DND-41 (cell line): Measurements from ENCODE around the gene PARVB.

Experiments used
- ATAC-seq: fragments of 200-7000 bp; cut with Tn5 transposase; 3 replicates; pipeline ENCODE4 v1.9.1; 2021; ENCODE audit warnings: low read depth; ENCODE audit not compliant: insufficient read depth
- DNase-seq: peaks from one replicate; pipeline ENCODE4 v3.0.0-alpha.2; 2020
- H2AFZ ChIP-seq: 2 replicates; pipeline ENCODE4 v1.6.0; 2012; ENCODE audit warnings: low read depth, low read length
- H3K27ac ChIP-seq: 2 replicates; pipeline ENCODE4 v1.5.1; 2012; ENCODE audit warnings: low read length, inconsistent platforms
- H3K27me3 ChIP-seq: fragments of 200-600 bp; sonication (generic); 2 replicates; pipeline ENCODE4 v1.6.0; 2012; ENCODE audit warnings: low read length, mild to moderate bottlenecking, inconsistent platforms; ENCODE audit not compliant: insufficient read depth, poor library complexity
- H3K36me3 ChIP-seq: 2 replicates; pipeline ENCODE4 v1.5.1; 2012; ENCODE audit warnings: low read length, inconsistent platforms; ENCODE audit not compliant: insufficient read depth
- H3K4me1 ChIP-seq: 2 replicates; pipeline ENCODE4 v1.5.1; 2012; ENCODE audit warnings: mild to moderate bottlenecking, low read length; ENCODE audit not compliant: insufficient read depth
- H3K4me2 ChIP-seq: 2 replicates; pipeline ENCODE4 v1.6.0; 2012; ENCODE audit warnings: mild to moderate bottlenecking, moderate library complexity, low read length, inconsistent platforms; ENCODE audit not compliant: insufficient read depth
- H3K4me3 ChIP-seq, 2 experiments: fragments of 200-600 bp in 1 of 2; shearing (Covaris generic) in 1 of 2; 2 replicates each; pipeline ENCODE4 v1.5.1; 2012 to 2016; ENCODE audit warnings: inconsistent platforms in 2 of 2, low read length in 2 of 2, mild to moderate bottlenecking in 2 of 2, low read depth in 1 of 2, moderate library complexity in 1 of 2
- H3K79me2 ChIP-seq: 2 replicates; pipeline ENCODE4 v1.6.0; 2012; ENCODE audit warnings: low read length, inconsistent platforms; ENCODE audit not compliant: insufficient read depth
- H3K9ac ChIP-seq: 2 replicates; pipeline ENCODE4 v1.6.0; 2012; ENCODE audit warnings: low read depth, mild to moderate bottlenecking, inconsistent platforms, low read length, moderate library complexity
- H3K9me3 ChIP-seq: 2 replicates; pipeline ENCODE4 v1.5.1; 2012; ENCODE audit warnings: low read length, moderate library complexity, mild to moderate bottlenecking, inconsistent platforms; ENCODE audit not compliant: insufficient read depth, severe bottlenecking
- H4K20me1 ChIP-seq: 2 replicates; pipeline ENCODE4 v1.6.0; 2012; ENCODE audit warnings: low read length; ENCODE audit not compliant: insufficient read depth
- CTCF ChIP-seq: IDR thresholded peaks from 2 replicates; pipeline ENCODE4 v1.5.1; 2012; ENCODE audit warnings: borderline replicate concordance, low read length, moderate library complexity, mild to moderate bottlenecking; ENCODE audit not compliant: poor library complexity, severe bottlenecking; ENCODE audit errors: extremely low read depth
- EZH2 ChIP-seq: IDR thresholded peaks from 3 replicates; pipeline ENCODE4 v1.6.1; 2012; ENCODE audit warnings: borderline replicate concordance, low read depth, mild to moderate bottlenecking, moderate library complexity, low read length, inconsistent platforms; ENCODE audit not compliant: severe bottlenecking

PARVB gene

DNA sequence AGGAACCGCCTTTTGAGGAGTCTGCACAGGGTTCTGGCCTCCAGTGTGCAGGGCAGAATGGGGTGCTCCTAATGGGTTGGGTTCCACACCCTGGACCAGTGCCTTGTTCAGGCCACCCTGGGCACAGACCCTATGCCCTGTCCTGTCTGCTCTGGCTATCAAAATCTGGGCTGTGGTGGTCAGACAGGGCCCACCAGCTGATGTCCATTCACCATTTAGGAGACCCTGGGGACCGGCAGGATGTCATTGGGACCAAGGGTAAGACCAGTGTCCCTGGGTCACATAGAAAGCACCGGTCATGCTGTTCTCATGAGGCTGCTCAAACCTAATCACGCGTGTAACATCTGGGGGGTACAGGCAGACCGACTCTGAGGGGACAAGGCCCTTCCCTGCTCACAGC, 194.0 kb downstream of the PARVB start:
- Histone ChIP-seq H3K4me1 (no peaks in the 10 kb centered on the region), H3K36me3 (no peaks in the 10 kb centered on the region), H4K20me1 (no peaks in the 10 kb centered on the region), H3K4me3 (no peak overlapping the region), H3K79me2 (no peaks in the 10 kb centered on the region), H2AFZ (no peak overlapping the region), H3K9me3 (peaks cover 1% of the 10 kb centered on the region), H3K27ac (no peak overlapping the region), H3K27me3 (no peaks in the 10 kb centered on the region), H3K4me2 (no peak overlapping the region), H3K9ac (no peak overlapping the region)
- TF ChIP-seq EZH2 = no peak
- TF ChIP-seq CTCF = no peak
- no peak for DNase-seq
- ATAC-seq = no peak

GRCh38 chr22:44219101-44219870, 195.2 kb downstream of the PARVB start:
- no peak for TF ChIP-seq EZH2
- no peak for DNase-seq
- Histone ChIP-seq H3K27me3 (no peaks in the 10 kb centered on the region), H3K27ac (no peak overlapping the region), H3K4me2 (no peak overlapping the region), H3K79me2 (no peaks in the 10 kb centered on the region), H3K4me3 (no peak overlapping the region), H2AFZ (no peak overlapping the region), H3K9ac (no peak overlapping the region), H3K4me1 (no peaks in the 10 kb centered on the region), H3K9me3 (no peaks in the 10 kb centered on the region), H4K20me1 (no peaks in the 10 kb centered on the region), H3K36me3 (no peaks in the 10 kb centered on the region)
- ATAC-seq = no peak

GRCh38 chr22:44220727-44221680, 196.9 kb downstream of the PARVB start:
- H3K27ac ChIP-seq = no peak overlapping the region
- no peaks in the 10 kb centered on the region for H3K27me3 ChIP-seq
- H3K4me1 ChIP-seq = no peaks in the 10 kb centered on the region
- H3K9ac ChIP-seq = no peak overlapping the region
- H3K4me3 ChIP-seq = no peak overlapping the region
- H2AFZ ChIP-seq = no peak overlapping the region
- DNase-seq (no peak), ATAC-seq (no peak)
- H3K4me2 ChIP-seq = no peak overlapping the region
- H3K36me3 ChIP-seq = no peaks in the 10 kb centered on the region
- H3K79me2 ChIP-seq = no peaks in the 10 kb centered on the region
- no peaks in the 10 kb centered on the region for H4K20me1 ChIP-seq
- TF ChIP-seq CTCF = no peak
- TF ChIP-seq EZH2 = no peak
- H3K9me3 ChIP-seq = no peaks in the 10 kb centered on the region
